ENCODE measurements around the gene ERCC1.

Gene ERCC1

DNA sequence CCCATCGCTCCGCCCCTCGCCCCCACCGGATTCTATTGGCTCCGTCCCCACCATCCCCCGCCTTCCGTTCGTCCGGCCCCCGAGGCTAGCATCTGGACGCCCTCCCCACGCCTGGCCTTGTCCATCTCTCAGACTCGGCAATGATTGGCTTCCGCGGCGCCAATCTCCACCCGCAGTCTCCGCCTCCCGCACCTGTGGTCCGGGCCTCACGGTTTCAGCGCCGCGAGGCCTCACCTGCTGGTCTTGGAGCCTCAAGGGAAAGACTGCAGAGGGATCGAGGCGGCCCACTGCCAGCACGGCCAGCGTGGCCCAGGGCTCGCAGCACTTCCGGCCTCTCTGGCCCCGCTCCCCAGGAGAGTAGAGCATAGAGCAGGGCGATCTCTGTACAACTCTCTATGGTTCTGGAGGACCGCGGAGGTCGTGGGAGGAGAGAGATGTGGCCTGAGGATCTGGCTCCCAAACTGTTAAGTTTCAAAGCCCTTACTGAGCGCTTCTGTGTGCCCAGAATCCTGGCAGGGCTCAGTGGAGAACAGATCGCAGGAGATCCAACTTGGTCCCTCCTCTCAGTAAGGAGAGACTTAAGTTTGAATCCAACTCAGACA, at the start of gene ERCC1:
Gene ERCC1, minus strand, starts transcription at position 329 of the 602 bp plus-strand sequence. CDS start 543 bp downstream, outside the sequence.
- DNase-seq, result peak; percentile 80 to 96 (median 91)
- intact Hi-C loops (cut with DNase I), result no loop called here

- DNase-seq, result no peak
- intact Hi-C loops (cut with DNase I), result no loop called here
Measured at GRCh38 chr19:45473367-45473681, 49.6 kb upstream of the ERCC1 start.

DNA sequence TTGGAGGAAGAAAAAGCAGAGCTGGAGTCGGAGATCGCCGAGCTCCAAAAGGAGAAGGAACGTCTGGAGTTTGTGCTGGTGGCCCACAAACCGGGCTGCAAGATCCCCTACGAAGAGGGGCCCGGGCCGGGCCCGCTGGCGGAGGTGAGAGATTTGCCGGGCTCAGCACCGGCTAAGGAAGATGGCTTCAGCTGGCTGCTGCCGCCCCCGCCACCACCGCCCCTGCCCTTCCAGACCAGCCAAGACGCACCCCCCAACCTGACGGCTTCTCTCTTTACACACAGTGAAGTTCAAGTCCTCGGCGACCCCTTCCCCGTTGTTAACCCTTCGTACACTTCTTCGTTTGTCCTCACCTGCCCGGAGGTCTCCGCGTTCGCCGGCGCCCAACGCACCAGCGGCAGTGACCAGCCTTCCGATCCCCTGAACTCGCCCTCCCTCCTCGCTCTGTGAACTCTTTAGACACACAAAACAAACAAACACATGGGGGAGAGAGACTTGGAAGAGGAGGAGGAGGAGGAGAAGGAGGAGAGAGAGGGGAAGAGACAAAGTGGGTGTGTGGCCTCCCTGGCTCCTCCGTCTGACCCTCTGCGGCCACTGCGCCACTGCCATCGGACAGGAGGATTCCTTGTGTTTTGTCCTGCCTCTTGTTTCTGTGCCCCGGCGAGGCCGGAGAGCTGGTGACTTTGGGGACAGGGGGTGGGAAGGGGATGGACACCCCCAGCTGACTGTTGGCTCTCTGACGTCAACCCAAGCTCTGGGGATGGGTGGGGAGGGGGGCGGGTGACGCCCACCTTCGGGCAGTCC, 49.0 kb upstream of the ERCC1 start:
- intact Hi-C loops (cut with DNase I), result no loop called here
- no peak for DNase-seq

GRCh38 chr19:45471931-45472562, 48.3 kb upstream of the ERCC1 start:
- DNase-seq, result no peak
- intact Hi-C loops (cut with DNase I), result no loop called here

DNA sequence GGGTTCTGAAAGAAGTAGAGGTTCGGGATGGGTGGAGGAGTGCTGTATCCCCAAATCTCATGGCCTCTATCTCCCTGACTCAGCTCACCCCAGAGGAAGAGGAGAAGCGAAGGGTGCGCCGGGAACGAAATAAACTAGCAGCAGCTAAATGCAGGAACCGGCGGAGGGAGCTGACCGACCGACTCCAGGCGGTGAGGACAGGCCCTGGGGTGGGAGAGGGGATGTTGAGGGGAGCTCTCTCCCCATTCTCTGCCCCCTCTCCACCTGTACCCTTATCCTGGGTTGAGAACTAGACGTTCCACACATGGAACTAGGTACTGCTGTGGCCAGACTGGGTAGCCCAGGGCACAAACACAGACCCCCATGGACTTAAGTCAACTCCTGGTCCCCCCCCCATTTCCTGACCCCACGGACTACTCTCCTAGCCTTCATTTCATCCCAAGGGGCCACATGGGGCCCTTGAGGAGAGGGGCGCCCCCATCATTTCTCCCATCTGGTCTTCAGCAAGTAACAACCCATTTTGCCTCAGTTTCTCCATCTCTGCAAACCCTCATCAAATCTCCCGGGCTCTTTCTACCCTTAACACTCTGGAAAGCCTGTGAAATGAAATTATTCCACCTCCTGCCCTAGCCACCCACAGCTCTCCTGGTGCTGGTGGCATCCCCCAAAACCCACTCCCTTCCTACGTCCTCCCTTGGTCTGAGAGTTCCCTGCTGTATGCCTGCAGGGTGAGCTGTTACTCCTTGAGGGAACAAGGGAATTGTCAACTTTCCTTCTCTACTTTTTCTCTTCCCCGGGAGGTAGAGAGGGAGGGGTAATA, 47.6 kb upstream of the ERCC1 start:
- no peak for DNase-seq
- intact Hi-C loops (cut with DNase I), result no loop called here

DNA sequence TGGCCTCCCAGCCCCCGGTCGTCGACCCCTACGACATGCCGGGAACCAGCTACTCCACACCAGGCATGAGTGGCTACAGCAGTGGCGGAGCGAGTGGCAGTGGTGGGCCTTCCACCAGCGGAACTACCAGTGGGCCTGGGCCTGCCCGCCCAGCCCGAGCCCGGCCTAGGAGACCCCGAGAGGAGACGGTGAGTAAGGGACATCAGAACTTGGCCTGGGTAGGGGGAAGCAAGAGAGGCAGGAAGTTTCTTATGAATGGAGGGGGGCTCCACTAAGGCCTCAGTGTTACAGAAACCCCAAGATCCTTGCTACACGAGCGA, 47.0 kb upstream of the ERCC1 start:
- no peak for DNase-seq
- intact Hi-C loops (cut with DNase I), result no loop called here

- intact Hi-C loops (cut with DNase I), result no loop called here
- DNase-seq, result peak in 12 of 42 donors; percentile 7 to 59 (median 32)
Measured at GRCh38 chr19:45469945-45470761, 46.4 kb upstream of the ERCC1 start.

DNA sequence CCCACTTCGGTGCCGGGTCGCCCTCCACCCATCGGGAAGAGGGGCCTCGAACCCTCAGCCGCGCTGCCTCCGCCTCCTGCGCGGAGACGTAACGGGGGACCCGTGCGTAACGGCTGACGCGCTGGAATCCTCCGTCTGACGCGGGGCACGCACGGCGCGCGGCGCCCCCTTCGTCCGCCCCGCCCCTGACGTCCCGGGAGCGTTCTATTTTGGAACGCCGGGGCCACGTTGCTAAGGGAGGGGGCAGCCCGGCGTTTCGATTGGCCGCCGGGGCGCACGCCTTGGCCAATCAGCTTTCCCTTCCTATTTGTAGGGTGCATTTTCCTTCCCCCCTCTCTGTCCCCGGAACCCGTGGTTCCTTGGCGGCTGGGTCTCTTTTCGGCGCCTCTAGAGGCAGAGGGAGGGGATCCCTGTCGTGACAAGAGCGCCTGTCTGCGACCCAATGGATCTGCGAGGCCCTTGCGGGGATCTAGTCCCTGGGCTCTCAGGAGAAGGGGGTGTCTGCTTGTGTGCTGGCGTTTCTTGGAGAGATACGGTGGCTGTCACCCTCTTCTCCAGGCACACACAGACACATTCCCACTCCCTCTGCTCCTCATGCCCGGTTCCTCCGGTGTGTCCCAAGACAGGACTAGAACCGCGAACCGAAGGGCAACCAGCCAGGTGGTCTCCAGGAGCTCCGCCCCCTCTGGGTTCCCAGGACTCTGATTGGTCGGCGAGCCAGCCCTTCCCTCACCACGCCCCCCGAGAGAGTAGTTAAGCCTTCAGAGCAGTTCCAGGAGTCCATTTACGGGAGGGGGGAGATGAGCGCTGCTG, 45.6 kb upstream of the ERCC1 start:
- intact Hi-C loops (cut with DNase I), result no loop called here

GRCh38 chr19:45468803-45469131, 45.0 kb upstream of the ERCC1 start:
- peak in 14 of 42 donors; percentile 35 to 63 (median 56) for DNase-seq
- intact Hi-C loops (cut with DNase I), result no loop called here

More for the DNA sequence above, 45.6 kb upstream of the ERCC1 start:
- peak; percentile 86 to 97 (median 92) for DNase-seq

DNA sequence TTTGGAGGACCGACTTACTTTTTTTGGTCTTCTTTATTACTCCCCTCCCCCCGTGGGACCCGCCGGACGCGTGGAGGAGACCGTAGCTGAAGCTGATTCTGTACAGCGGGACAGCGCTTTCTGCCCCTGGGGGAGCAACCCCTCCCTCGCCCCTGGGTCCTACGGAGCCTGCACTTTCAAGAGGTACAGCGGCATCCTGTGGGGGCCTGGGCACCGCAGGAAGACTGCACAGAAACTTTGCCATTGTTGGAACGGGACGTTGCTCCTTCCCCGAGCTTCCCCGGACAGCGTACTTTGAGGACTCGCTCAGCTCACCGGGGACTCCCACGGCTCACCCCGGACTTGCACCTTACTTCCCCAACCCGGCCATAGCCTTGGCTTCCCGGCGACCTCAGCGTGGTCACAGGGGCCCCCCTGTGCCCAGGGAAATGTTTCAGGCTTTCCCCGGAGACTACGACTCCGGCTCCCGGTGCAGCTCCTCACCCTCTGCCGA, 44.5 kb upstream of the ERCC1 start:
- peak in 4 of 42 donors; percentile 24 to 70 (median 30) for DNase-seq
- intact Hi-C loops (cut with DNase I), result no loop called here

GRCh38 chr19:45467456-45468158, 43.9 kb upstream of the ERCC1 start, which contains the start of gene FOSB:
FOSB (plus strand) TSS chr19:45467996; CDS start chr19:45468587, 591 bp downstream.
- peak; percentile 90 to 99 (median 96) for DNase-seq
- intact Hi-C loops (cut with DNase I), result no loop called here

- no peak for DNase-seq
- intact Hi-C loops (cut with DNase I), result no loop called here
Measured at GRCh38 chr19:45467115-45467455, 43.4 kb upstream of the ERCC1 start.

GRCh38 chr19:45464852-45465441, 41.2 kb upstream of the ERCC1 start:
- intact Hi-C loops (cut with DNase I), result no loop called here
- DNase-seq, result no peak

DNA sequence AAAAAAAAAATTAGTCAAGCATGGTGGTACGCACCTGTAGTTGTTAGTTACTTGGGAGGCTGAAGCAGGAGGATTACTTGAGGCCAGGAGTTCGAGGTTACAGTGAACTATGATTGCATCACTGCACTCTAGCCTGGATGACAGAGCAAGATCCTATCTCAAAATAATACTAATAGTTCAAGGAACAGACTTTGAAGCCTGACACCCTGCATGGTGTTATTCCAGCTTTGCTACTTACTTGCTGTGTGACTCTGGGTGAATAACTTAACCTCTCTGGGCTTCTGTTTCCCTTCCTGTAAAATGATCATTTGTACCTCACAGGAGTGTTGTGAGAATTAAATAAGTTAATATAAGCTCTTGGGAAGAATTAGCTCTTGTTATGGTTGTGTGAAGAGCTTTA, 40.6 kb upstream of the ERCC1 start:
- no peak for DNase-seq
- intact Hi-C loops (cut with DNase I), result no loop called here

- intact Hi-C loops (cut with DNase I), result no loop called here
- no peak for DNase-seq
Measured at GRCh38 chr19:45463241-45463640, 39.5 kb upstream of the ERCC1 start.

GRCh38 chr19:45462174-45462573, 38.5 kb upstream of the ERCC1 start:
- DNase-seq, result no peak
- intact Hi-C loops (cut with DNase I), result no loop called here

DNA sequence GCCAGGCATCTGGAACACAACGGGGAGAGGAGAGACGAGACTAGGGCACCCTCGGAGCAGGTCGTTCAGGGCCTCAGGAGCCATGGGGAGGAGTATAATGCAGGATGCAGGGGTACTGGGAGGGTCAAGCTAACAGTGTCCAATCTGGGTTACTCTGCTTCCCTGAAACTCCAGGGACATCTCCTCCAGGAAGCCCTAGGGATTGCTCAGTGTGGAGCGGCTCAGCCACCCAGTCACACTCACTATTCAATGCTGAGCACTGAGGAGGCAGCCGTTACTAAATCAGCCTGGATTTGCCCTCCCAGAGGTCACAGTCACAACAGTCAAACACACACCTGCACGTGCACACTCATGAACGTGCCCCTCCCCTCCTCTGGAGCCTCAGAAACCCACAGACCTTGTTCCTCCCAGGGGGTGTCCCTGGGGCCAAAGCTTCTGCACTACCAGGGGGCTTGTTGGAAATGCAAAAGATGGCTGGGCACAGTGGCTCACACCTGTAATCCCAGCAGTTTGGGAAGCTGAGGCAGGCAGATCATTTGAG, 37.2 kb upstream of the ERCC1 start:
- intact Hi-C loops (cut with DNase I), result no loop called here

More for the DNA sequence above, 37.2 kb upstream of the ERCC1 start:
- no peak for DNase-seq

All from head of caudate nucleus (tissue), 42 donors.